Caco-2 (cell line): ENCODE data around the gene HIVEP3. TPM values are rescaled to one million over a fixed set of nuclear protein-coding genes. Genes with fewer than 3 reads are reported as not detected.

Source experiments
- BruUV-seq: library from RNA; stranded (reverse); fragments of 400-500 nt; replicated peaks from 2 replicates; lab custom pipeline; 2021; lab: Mats Ljungman, UMichigan
- CTCF ChIA-PET: fragments of 300-600 bp; sonication (Branson Sonifier 250); formaldehyde crosslinking; loops from one replicate; lab custom pipeline; 2022; ENCODE audit warnings: antibody characterized with exemption; lab: Charles Lee
- POLR2A ChIA-PET: fragments of 300-600 bp; sonication (Branson Sonifier 250); formaldehyde crosslinking; loops from one replicate; lab custom pipeline; 2022; ENCODE audit warnings: antibody characterized with exemption; lab: Charles Lee
- DNase-seq, 2 experiments: peaks; one replicate each; pipeline versions ENCODE4 v3.0.0 to v3.0.0-alpha.2; 2020 to 2022
- H3K27me3 ChIP-seq: replicated peaks from 2 replicates; pipeline ENCODE4 v1.6.0; 2011; ENCODE audit warnings: low read length; ENCODE audit not compliant: control insufficient read depth, insufficient read depth
- H3K36me3 ChIP-seq: 2 replicates; pipeline ENCODE4 v1.5.1; 2011; ENCODE audit warnings: low read length; ENCODE audit not compliant: control insufficient read depth, insufficient read depth
- H3K4me1 ChIP-seq: fragments of 250-450 bp; sonication (Bioruptor Pico); 2 replicates; pipeline ENCODE4 v1.5.1; 2020; ENCODE audit warnings: mild to moderate bottlenecking
- H3K4me3 ChIP-seq: 2 replicates; pipeline ENCODE4 v1.5.1; 2011; ENCODE audit warnings: low read depth, mild to moderate bottlenecking, control low read depth, low read length
- H3K9me3 ChIP-seq: fragments of 250-450 bp; sonication (Bioruptor Pico); 2 replicates; pipeline ENCODE4 v1.5.1; 2020; ENCODE audit warnings: mild to moderate bottlenecking, moderate library complexity
- H3K27ac Mint-ChIP-seq: one replicate; pipeline ENCODE4 v1.8.0; 2022; ENCODE audit warnings: mixed read lengths; ENCODE audit not compliant: unreplicated experiment
- H3K27me3 Mint-ChIP-seq: one replicate; pipeline ENCODE4 v1.8.0; 2022; ENCODE audit warnings: mixed read lengths; ENCODE audit not compliant: insufficient read depth, unreplicated experiment
- H3K36me3 Mint-ChIP-seq: one replicate; pipeline ENCODE4 v1.8.0; 2022; ENCODE audit warnings: mild to moderate bottlenecking, mixed read lengths; ENCODE audit not compliant: insufficient read depth, unreplicated experiment
- H3K4me1 Mint-ChIP-seq: one replicate; pipeline ENCODE4 v1.8.0; 2022; ENCODE audit warnings: low read depth, mixed read lengths; ENCODE audit not compliant: unreplicated experiment
- H3K4me3 Mint-ChIP-seq: one replicate; pipeline ENCODE4 v1.8.0; 2022; ENCODE audit warnings: mild to moderate bottlenecking, moderate library complexity, mixed read lengths; ENCODE audit not compliant: unreplicated experiment
- H3K9me3 Mint-ChIP-seq: one replicate; pipeline ENCODE4 v1.8.0; 2022; ENCODE audit warnings: mixed read lengths; ENCODE audit not compliant: unreplicated experiment
- CTCF ChIP-seq, 2 experiments: fragments of 200-600 bp in 1 of 2; IDR thresholded peaks; 1 replicate in 1 of 2; 2 replicates in 1 of 2; pipeline versions ENCODE4 v1.5.1 to v1.8.0; 2011 to 2022; ENCODE audit warnings: antibody characterized with exemption in 1 of 2, control low read depth in 1 of 2, inconsistent platforms in 1 of 2, low read depth in 1 of 2, low read length in 1 of 2, mild to moderate bottlenecking in 1 of 2, moderate library complexity in 1 of 2; ENCODE audit not compliant: insufficient read depth in 1 of 2, severe bottlenecking in 1 of 2, unreplicated experiment in 1 of 2
- intact Hi-C: fragments of 100-400 bp; cut with micrococcal nuclease; formaldehyde crosslinking; loops from one replicate; pipeline ENCODE4 v1.10.0; 2022; ENCODE audit not compliant: unreplicated experiment
- total RNA-seq: library from RNA; stranded (reverse); gene quantifications from 2 replicates; pipeline ENCODE4 v1.2.3, GENCODE V29; 2022

HIVEP3 gene
- total RNA-seq, 1 experiment from 2014 or later = 0.25 TPM

GRCh38 chr1:41591891-41592290 is 326.8 kb downstream of the HIVEP3 start:
- no peak for TF ChIP-seq CTCF (IDR thresholded peaks at IDR 0.05; ENCODE audit: insufficient read depth in 1 of 2, low read depth in 1 of 2, low read length in 1 of 2, severe bottlenecking in 1 of 2, unreplicated experiment in 1 of 2)
- intact Hi-C loops = no loop called here
- CTCF ChIA-PET = no interaction called here

GRCh38 chr1:41590331-41590730 is 328.4 kb downstream of the HIVEP3 start:
- BruUV-seq = no TSS peak
- H3K27ac Mint-ChIP-seq = no peak overlapping the region
- H3K36me3 Mint-ChIP-seq = no peaks in the 10 kb centered on the region
- peaks cover 3% of the 10 kb centered on the region for H3K27me3 Mint-ChIP-seq
- CTCF ChIA-PET = interaction anchor here (0.9 to 1.5 kb wide), 2 partner anchors 16 to 74 kb away, joined by 3 read pairs; no protein-coding TSS in a partner anchor
- no peaks in the 10 kb centered on the region for H3K9me3 Mint-ChIP-seq
- no peaks in the 10 kb centered on the region for H3K4me1 Mint-ChIP-seq
- H3K4me3 Mint-ChIP-seq = no peak overlapping the region
- Histone ChIP-seq H3K27me3 (no peaks in the 10 kb centered on the region), H3K9me3 (no peaks in the 10 kb centered on the region), H3K36me3 (no peaks in the 10 kb centered on the region), H3K4me3 (no peak overlapping the region), H3K4me1 (no peaks in the 10 kb centered on the region)
- no peak for DNase-seq
- no peak for TF ChIP-seq CTCF (IDR thresholded peaks at IDR 0.05; ENCODE audit: insufficient read depth in 1 of 2, low read depth in 1 of 2, low read length in 1 of 2, severe bottlenecking in 1 of 2, unreplicated experiment in 1 of 2)
- POLR2A ChIA-PET = no interaction called here
- intact Hi-C loops = no loop called here

More at GRCh38 chr1:41591891-41592290, 326.8 kb downstream of the HIVEP3 start:
- H3K4me1 ChIP-seq = no peaks in the 10 kb centered on the region
- no peaks in the 10 kb centered on the region for H3K9me3 ChIP-seq
- H3K36me3 Mint-ChIP-seq = no peaks in the 10 kb centered on the region
- H3K36me3 ChIP-seq = no peaks in the 10 kb centered on the region
- H3K27me3 ChIP-seq = no peaks in the 10 kb centered on the region
- no peaks in the 10 kb centered on the region for H3K4me1 Mint-ChIP-seq
- no peak overlapping the region for H3K4me3 Mint-ChIP-seq
- no peak for DNase-seq
- POLR2A ChIA-PET = no interaction called here
- H3K27me3 Mint-ChIP-seq = peaks cover 3% of the 10 kb centered on the region
- no peak overlapping the region for H3K4me3 ChIP-seq
- no TSS peak for BruUV-seq
- no peaks in the 10 kb centered on the region for H3K9me3 Mint-ChIP-seq
- no peak overlapping the region for H3K27ac Mint-ChIP-seq

- intact Hi-C loops = no loop called here
- H3K4me1 ChIP-seq = no peaks in the 10 kb centered on the region
- no peak overlapping the region for H3K4me3 ChIP-seq
- BruUV-seq = no TSS peak
- TF ChIP-seq CTCF (IDR thresholded peaks at IDR 0.05; ENCODE audit: insufficient read depth in 1 of 2, low read depth in 1 of 2, low read length in 1 of 2, severe bottlenecking in 1 of 2, unreplicated experiment in 1 of 2) = no peak
- H3K4me3 Mint-ChIP-seq = no peak overlapping the region
- no peak for DNase-seq
- H3K9me3 Mint-ChIP-seq = no peaks in the 10 kb centered on the region
- no peaks in the 10 kb centered on the region for H3K36me3 Mint-ChIP-seq
- ChIA-PET POLR2A (no interaction called here), CTCF (interaction anchor here (0.9 to 1.5 kb wide), 2 partner anchors 15 to 73 kb away, joined by 3 read pairs; no protein-coding TSS in a partner anchor)
- no peaks in the 10 kb centered on the region for H3K9me3 ChIP-seq
- H3K36me3 ChIP-seq = no peaks in the 10 kb centered on the region
- no peaks in the 10 kb centered on the region for H3K27me3 ChIP-seq
- no peak overlapping the region for H3K27ac Mint-ChIP-seq
- H3K27me3 Mint-ChIP-seq = peaks cover 3% of the 10 kb centered on the region
- no peaks in the 10 kb centered on the region for H3K4me1 Mint-ChIP-seq
These were observed 329.3 kb downstream of the HIVEP3 start for GRCh38 chr1:41589395-41589794.
